Left lung (tissue), 10 donors: ENCODE results near the gene CROCC2. TPM values are rescaled to one million over a fixed set of nuclear protein-coding genes. Genes with fewer than 3 reads are reported as not detected.
A peak's percentile ranks its signal among the peaks of the same experiment; 100 is the strongest.

Experiments
- ATAC-seq: fragments of 200-7000 bp; cut with Tn5 transposase; one replicate; pipeline ENCODE4 v1.9.1; 2020; ENCODE audit warnings: moderate library complexity
- DNase-seq, 4 donors: peaks; one replicate each; pipeline ENCODE4 v3.0.0-alpha.2; 2013 to 2020
- H3K27ac ChIP-seq, 2 donors: fragments of 200-600 bp; sonication (generic) in 1 of 2; one replicate each; pipeline versions ENCODE4 v1.5.0 to v1.8.0; 2020 to 2021
- H3K27me3 ChIP-seq, 2 donors: fragments of 200-600 bp; sonication (generic) in 1 of 2; one replicate each; pipeline versions ENCODE4 v1.5.0 to v1.8.0; 2020 to 2021
- H3K36me3 ChIP-seq, 2 donors: fragments of 200-600 bp; sonication (generic) in 1 of 2; one replicate each; pipeline versions ENCODE4 v1.5.0 to v1.8.0; 2020 to 2021
- H3K4me1 ChIP-seq, 2 donors: fragments of 200-600 bp; one replicate each; pipeline ENCODE4 v1.8.0; 2021
- H3K4me3 ChIP-seq, 2 donors: fragments of 200-600 bp; sonication (generic) in 1 of 2; one replicate each; pipeline versions ENCODE4 v1.5.0 to v1.8.0; 2020 to 2021; ENCODE audit warnings: mild to moderate bottlenecking in 1 of 2
- H3K9me3 ChIP-seq, 2 donors: fragments of 200-600 bp; sonication (generic) in 1 of 2; one replicate each; pipeline versions ENCODE4 v1.5.0 to v1.8.0; 2020 to 2021
- CTCF ChIP-seq, 2 donors: fragments of 200-600 bp; sonication (generic) in 1 of 2; IDR thresholded peaks; one replicate each; pipeline versions ENCODE4 v1.5.0 to v1.8.0; 2021; ENCODE audit warnings: antibody characterized with exemption in 2 of 2
- intact Hi-C, 2 donors: fragments of 100-400 bp; cut with DNase I; formaldehyde crosslinking; loops; one replicate each; pipeline versions ENCODE4 v1.11.2 to v1.14.2; 2022
- polyA plus RNA-seq, 6 donors: library from polyadenylated mRNA; unstranded; fragments of 120-200 nt; gene quantifications; one replicate each; pipeline ENCODE4 v1.2.1, GENCODE V29; 2013; ENCODE audit not compliant: insufficient read length in 6 of 6
- total RNA-seq, 2 donors: library from RNA; stranded (reverse); fragmentation: NEBNext Ultra II Directional; extraction: Animal tissue kit (Norgen Biotek cat#: 25700); gene quantifications; one replicate each; pipeline ENCODE4 v1.2.1, GENCODE V29; 2021
- donor health status: DM: no; HTN: yes; CAD: no.
- donor health status: DM: no; HTN: no; CAD: no.

CROCC2 gene
- total and polyA plus RNA-seq, 8 donors = 0.32 to 4.4 (median 2.3) TPM

DNA sequence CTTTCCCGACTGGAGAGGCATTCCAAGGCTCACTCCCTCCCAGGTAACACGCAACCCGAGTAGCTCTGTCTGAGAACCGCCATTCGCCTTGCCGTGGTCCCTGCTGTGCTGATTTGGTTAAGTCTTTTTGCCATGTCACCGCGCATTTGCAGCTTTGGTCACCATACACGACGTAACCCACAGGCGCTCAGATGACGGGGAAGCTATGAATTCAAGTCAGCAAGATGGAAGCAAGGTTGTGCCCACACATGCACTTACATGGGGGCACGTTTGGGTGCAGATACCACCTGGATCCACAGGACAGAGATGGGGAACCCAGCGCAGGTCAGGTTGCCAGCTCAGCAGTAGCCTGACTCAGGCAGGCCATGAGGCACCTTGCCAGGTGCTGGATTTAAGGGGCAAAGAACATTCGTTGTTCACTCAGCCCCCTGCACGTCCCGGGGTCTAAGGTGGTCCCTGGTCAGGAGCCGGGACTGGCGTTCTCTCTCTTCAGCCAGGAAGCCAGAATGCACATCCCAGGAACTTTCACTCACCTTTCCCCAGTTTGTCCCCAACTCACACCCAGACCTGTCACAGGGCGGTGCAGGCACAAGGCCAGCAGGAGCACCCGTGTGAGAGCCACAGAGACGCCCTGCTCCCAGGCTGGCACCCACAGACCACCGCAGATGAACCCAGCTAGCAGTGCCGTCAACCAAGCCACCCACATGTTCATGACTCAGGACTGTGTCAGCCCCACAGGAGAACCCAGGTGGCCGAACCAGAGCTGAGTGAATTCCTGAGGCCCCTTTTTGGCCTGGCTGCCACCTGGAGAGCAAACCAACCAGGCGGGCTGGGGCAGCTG, 112.1 kb downstream of the CROCC2 start:
- no peak overlapping the region for H3K27ac ChIP-seq
- H3K27me3 ChIP-seq = no peaks in the 10 kb centered on the region
- H3K4me3 ChIP-seq = no peak overlapping the region
- no peaks in the 10 kb centered on the region for H3K4me1 ChIP-seq
- no peaks in the 10 kb centered on the region for H3K36me3 ChIP-seq
- no peaks in the 10 kb centered on the region for H3K9me3 ChIP-seq
- DNase-seq = peak in 1 of 4 donors; percentile 36
- ATAC-seq = no peak
- TF ChIP-seq CTCF (IDR thresholded peaks at IDR 0.05) = no peak
- intact Hi-C loops = no loop called here

DNA sequence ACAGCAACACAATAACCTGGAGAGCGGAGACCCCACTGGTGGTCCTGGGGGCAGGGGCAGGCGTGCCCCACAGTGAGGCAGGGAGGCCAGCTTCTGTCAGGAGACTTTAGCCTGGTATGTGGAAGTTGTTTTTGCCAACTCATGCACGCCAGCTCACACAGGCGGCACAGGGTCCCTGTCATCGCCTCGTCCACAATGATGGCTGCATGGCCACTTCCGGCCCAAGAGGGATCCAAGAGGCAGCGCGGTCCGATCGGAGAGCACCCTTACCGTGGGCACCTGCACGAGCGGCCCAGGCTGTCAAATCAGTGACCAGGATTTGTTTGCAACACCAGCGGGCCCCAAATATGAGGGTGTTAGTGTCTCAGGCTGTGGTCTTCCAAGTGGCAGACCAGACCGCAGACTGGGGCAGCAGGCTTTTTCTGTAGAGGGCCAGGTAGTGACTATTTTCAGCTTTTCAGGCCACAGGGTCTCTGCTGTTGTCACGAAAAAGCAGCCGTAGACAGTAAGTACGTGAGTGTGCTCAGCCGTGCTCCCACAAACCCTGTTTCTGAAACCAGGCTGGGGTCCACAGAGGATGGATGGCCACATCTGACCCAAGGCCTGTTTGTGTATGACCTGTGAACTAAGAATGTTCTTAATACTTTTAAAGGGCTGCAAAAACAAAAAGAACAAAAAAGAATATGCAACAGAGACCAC, 113.5 kb downstream of the CROCC2 start:
- H3K4me1 ChIP-seq = no peaks in the 10 kb centered on the region
- H3K9me3 ChIP-seq = no peaks in the 10 kb centered on the region
- no peak overlapping the region for H3K27ac ChIP-seq
- DNase-seq = no peak
- intact Hi-C loops = no loop called here
- no peak for ATAC-seq
- no peak for TF ChIP-seq CTCF (IDR thresholded peaks at IDR 0.05)
- H3K27me3 ChIP-seq = no peaks in the 10 kb centered on the region
- no peak overlapping the region for H3K4me3 ChIP-seq
- no peaks in the 10 kb centered on the region for H3K36me3 ChIP-seq

GRCh38 chr2:241020201-241020600, 114.1 kb downstream of the CROCC2 start:
- intact Hi-C loops = no loop called here
- H3K27ac ChIP-seq = no peak overlapping the region
- H3K4me1 ChIP-seq = no peaks in the 10 kb centered on the region
- peaks cover 0 to 5% of the 10 kb centered on the region in 2 donors for H3K9me3 ChIP-seq
- H3K36me3 ChIP-seq = no peaks in the 10 kb centered on the region
- no peak for TF ChIP-seq CTCF (IDR thresholded peaks at IDR 0.05)
- no peaks in the 10 kb centered on the region for H3K27me3 ChIP-seq
- DNase-seq (no peak), ATAC-seq (no peak)
- H3K4me3 ChIP-seq = no peak overlapping the region

- no peaks in the 10 kb centered on the region for H3K36me3 ChIP-seq
- intact Hi-C loops = no loop called here
- H3K27me3 ChIP-seq = no peaks in the 10 kb centered on the region
- no peak overlapping the region for H3K27ac ChIP-seq
- no peak overlapping the region for H3K4me3 ChIP-seq
- peaks cover 0 to 10% of the 10 kb centered on the region in 2 donors for H3K9me3 ChIP-seq
- H3K4me1 ChIP-seq = no peaks in the 10 kb centered on the region
- DNase-seq (no peak), ATAC-seq (no peak)
- no peak for TF ChIP-seq CTCF (IDR thresholded peaks at IDR 0.05)
These were observed 114.6 kb downstream of the CROCC2 start for GRCh38 chr2:241020629-241021190.

- ATAC-seq (no peak), DNase-seq (no peak)
- Histone ChIP-seq H3K4me3 (no peak overlapping the region), H3K36me3 (no peaks in the 10 kb centered on the region), H3K27me3 (no peaks in the 10 kb centered on the region), H3K9me3 (peaks cover 0 to 23% of the 10 kb centered on the region in 2 donors), H3K4me1 (no peaks in the 10 kb centered on the region), H3K27ac (no peak overlapping the region)
- no peak for TF ChIP-seq CTCF (IDR thresholded peaks at IDR 0.05)
- intact Hi-C loops = no loop called here
These were observed 119.5 kb downstream of the CROCC2 start for GRCh38 chr2:241025639-241026038.
